Central memory CD4-positive, alpha-beta T cell (primary cell): ENCODE data around the gene ACP3.
"Not testable (repeated sequence)": the region's sequence is repeated elsewhere in the genome, so short reads cannot be mapped to it uniquely, and the experiment has no call there.

Experiments used
- DNase-seq: peaks from one replicate; pipeline ENCODE4 v3.0.0; 2022
- total RNA-seq, 3 experiments: gene quantifications; one replicate each; lab custom pipeline; 2026; lab: John Stamatoyannopoulos, UW

ACP3 gene
- 0 reads per million in 3 experiments for total RNA-seq

- no peak for DNase-seq
Observed at GRCh38 chr3:132317229-132317948, at the start of gene ACP3. Gene ACP3 (plus strand): TSS chr3:132317407. CDS start chr3:132317457, 50 bp downstream.

GRCh38 chr3:132268956-132269355 lies 48.3 kb upstream of the ACP3 start:
- DNase-seq = no peak

GRCh38 chr3:132273036-132273435 lies 44.2 kb upstream of the ACP3 start:
- DNase-seq = no peak

GRCh38 chr3:132276228-132276906 lies 40.8 kb upstream of the ACP3 start:
- no peak for DNase-seq

DNA sequence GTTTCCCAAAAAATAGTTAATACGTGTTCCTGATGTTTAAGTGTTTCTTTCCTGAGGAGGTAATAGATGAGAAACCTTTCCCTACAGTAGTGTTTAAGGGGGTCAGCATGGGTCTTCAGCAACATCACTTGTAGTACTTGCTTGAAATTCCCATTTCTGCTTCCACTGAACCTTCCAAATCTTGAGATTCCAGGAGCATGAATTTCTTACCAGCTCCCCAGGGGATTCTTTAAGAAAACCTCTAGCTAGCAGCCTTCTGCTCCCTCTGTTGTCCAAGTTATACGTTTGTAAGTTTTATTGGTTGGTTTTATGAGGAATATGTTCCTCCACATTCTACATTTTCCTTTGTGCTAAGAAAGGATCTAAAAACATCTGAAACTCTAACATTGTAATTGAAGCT lies 38.2 kb upstream of the ACP3 start:
- no peak for DNase-seq

DNA sequence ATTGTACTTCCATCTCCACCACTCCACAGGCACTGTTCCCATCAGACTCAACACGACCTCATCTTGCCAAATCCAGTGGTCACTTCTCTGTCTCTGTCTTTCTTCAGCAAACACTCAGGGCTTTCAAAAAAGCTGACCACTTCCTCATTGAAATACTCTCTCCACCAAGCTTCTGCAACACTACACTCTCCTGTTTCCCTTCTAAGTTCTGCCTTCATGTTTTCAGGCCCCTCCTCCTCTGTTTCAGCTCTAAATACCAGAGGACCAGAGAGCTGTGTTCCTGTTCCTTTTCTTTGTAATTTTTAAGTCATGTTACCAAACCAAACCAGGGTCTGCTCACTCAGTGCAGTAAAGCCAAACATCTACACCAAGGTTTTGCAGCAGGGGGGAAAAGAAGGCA lies 33.8 kb upstream of the ACP3 start:
- no peak for DNase-seq

DNA sequence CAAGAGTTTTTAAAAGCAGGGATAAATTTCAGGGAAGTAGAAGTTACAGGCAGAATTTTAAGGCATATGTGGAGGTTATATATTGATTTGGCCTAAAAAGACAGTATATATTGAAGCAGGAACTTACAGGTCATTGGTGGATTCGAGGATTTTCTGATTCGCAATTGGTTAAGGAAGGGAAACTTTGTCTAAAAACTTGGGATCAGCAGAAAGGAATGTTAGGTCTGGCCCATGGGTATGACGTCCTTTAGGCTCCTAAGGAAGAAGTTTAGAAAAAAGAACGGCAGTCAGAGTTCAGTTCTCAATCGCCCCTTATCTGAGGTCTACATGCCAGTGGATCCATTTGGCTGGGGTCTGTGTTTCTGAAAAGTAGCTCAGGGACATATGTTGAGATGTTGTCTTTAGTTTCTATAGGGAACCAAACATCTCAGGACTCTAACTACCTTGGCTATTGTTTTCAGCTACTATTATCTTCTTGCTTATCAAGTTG lies 33.2 kb upstream of the ACP3 start:
- DNase-seq = no peak

- DNase-seq = no peak
Observed at GRCh38 chr3:132284781-132285619, 32.2 kb upstream of the ACP3 start.

DNA sequence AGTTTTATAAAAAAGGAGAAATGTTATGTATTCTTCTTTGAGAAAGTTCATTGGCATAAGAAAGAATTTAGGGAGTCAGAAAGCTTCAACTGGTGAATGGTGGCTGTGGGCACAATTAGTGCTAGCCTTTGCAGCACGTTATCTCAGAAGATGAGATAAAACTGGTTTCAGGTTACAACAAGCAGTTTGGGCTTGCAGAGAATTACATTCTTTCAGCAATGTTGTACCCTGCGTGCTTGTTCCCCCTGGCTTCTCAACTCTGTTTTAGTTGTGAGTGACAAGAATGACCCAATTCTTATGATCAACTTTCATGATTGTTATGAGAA lies 31.6 kb upstream of the ACP3 start:
- DNase-seq = no peak

DNA sequence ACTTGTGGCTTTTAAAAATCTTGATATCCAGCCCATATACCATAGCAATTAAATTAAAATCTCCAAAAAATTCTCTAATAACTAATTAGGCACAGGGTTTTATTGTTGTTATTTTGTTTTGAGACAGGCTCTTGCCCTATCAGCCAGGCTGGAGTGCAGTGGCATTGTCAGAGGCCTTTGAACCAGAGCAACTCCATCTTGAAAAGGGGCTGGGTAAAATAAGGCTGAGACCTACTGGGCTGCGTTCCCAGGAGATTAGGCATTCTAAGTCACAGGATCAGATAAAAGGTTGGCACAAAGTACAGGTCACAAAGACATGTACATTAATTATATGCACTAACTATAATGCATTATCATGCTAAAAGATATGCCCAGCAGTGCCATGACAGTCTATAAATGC lies 31.2 kb upstream of the ACP3 start:
- no peak for DNase-seq

GRCh38 chr3:132288357-132288756 lies 28.9 kb upstream of the ACP3 start:
- DNase-seq = no peak

- no peak for DNase-seq
Observed at GRCh38 chr3:132289316-132289715, 27.9 kb upstream of the ACP3 start.

DNA sequence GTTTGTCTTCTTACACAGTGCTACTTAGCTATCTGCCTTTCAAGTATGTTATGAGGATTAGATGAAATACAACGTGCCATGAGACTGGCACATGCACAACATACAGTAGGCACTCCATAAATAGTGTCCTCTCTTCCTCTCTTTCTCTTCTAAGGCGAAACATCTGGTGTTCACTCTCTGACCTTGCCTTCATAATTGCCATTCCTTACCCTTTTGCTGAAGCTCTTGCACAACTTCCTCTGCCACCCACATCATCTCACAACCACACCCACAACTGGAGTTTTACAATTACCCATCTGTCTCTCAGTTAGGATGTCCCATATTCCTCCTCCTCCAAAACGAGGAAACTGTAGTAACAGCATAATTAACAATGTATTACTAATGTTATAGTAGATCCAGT lies 26.4 kb upstream of the ACP3 start:
- DNase-seq = no peak

GRCh38 chr3:132292042-132292441 lies 25.2 kb upstream of the ACP3 start:
- DNase-seq = no peak

DNA sequence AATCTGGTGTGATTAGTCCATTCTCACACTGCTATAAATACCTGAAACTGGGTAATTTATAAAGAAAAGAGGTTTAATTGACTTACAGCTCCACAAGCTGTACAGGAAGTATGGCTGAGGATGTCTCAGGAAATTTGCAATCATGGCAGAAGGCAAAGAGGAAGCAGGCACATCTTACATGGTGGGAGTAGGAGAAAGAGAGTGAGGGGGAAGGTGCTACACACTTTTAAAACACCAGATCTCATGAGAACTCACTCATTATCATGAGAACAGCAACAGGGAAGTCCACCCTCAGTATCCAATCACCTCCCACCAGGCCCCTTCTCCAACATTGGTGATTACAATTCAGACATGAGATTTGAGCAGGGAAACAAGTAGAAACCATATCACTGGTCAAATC lies 24.0 kb upstream of the ACP3 start:
- no peak for DNase-seq

DNA sequence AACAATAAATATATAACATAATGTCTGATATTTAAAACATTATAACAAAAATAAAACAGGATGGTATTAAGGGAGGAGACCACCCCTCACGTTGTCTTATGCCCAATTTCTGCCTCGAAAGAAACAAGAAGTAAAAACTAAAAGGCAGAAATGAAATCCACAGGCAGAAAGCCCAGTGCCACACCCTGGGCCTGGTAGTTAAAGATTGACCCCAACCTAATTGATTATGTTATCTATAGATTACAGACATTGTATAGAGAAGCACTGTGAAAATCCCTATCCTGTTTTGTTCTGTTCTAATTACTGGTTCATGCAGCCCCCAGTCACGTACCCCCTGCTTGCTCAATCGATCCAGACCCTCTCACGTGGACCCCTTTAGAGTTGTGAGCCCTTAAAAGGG lies 22.3 kb upstream of the ACP3 start:
- no peak for DNase-seq

- DNase-seq = not testable (repeated sequence)
Observed at GRCh38 chr3:132303336-132304201, 13.6 kb upstream of the ACP3 start.

DNA sequence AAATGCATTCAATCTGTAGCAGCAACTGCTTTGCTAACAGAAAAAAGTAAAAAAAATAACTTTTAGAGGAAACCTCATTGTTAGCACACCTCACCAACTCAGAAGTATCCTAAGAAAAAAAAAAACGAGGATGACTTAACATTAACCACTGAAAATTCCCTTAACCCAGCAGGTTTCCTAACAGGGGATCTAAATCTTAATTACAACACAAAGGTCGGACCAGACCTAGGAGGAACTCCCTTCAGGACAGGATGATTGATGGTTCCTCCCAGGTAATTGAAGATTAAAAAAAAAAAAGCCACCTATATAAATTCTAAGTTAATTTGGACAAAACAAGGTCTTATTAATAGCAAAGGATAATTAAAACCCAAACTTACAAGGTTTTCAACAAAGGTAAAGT lies 12.9 kb upstream of the ACP3 start:
- not testable (repeated sequence) for DNase-seq

- DNase-seq = not testable (repeated sequence)
Observed at GRCh38 chr3:132310057-132310456, 7.2 kb upstream of the ACP3 start.

GRCh38 chr3:132311316-132311715 lies 5.9 kb upstream of the ACP3 start:
- DNase-seq = no peak

DNA sequence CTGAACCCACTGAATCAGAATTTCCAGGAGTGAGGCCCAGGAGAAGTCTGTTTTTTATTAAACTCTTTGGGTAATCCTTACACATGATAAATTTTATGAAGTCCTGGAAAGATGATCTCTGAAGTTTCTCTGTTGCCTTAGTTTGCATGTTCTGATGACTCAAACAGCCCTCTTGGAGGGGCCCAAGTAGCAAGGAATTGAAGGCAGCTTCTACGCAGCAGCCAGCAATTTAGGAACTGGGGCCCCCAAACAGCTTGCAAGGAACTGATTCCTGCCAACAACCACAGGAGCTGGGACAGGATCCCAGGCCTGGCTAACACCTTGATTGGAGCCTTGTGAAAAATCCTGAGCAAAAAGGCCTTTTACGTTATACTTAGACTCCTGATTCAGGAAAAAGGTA lies 5.4 kb upstream of the ACP3 start:
- no peak for DNase-seq

DNA sequence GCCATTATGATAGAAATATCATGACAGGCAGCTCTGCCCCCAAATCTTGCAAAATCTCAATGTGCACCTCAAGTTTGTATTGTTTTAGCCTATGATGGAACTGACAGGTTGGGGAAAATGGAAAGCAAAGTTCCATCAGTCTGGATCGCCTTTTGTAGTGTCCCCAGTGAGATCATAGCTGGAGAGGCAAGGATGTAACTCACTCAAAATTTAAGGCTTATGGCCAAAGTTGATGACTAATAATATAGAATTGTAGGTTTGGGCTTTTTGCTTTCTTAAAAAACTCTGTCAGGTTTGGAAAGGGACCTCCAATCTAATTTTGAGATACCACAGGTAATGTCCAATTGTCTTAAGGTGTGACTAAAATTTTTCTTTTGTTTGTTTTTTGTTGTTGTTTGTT lies 1.4 kb upstream of the ACP3 start:
- DNase-seq = no peak

DNA sequence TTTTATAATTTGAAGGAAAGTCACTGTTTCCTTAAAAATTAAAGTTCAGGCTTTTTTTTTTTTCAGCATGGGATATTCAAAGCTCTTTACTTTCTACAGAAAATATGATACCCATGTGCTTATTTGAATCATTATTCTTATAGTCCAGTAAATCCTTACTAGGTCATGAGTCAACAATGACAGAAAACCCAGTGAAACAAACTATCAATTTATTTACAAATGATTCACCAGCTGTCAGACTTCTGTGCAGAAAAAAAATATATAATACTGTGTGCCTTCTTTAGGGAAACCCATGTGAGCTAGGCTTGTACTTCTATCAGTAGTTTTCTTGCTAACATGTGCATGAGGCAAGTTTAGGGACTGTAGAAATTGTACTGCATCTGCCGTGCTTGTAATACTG lies 1.2 kb downstream of the ACP3 start:
- DNase-seq = no peak
